HepG2 (cell line): ENCODE results near the gene NPNT. TPM values are rescaled to one million over a fixed set of nuclear protein-coding genes. Genes with fewer than 3 reads are reported as not detected.

Experiments
- ATAC-seq: fragments of 200-7000 bp; cut with Tn5 transposase; 3 replicates; pipeline ENCODE4 v1.9.1; 2020; ENCODE audit warnings: mild to moderate bottlenecking, moderate library complexity
- BruUV-seq: library from RNA; stranded (reverse); fragments of 400-500 nt; replicated peaks from 2 replicates; lab custom pipeline; 2021; lab: Mats Ljungman, UMichigan
- CTCF ChIA-PET: fragments of 300-600 bp; formaldehyde crosslinking; extraction: SDS; loops from one replicate; lab custom pipeline; 2021; ENCODE audit warnings: low total read pairs, inconsistent platforms, low intra/inter-chr PET ratio; lab: Yijun Ruan, JAX
- POLR2A ChIA-PET: fragments of 350-600 bp; sonication (Branson Sonifier 250); formaldehyde crosslinking; loops from one replicate; lab custom pipeline; 2020; ENCODE audit warnings: antibody characterized with exemption, inconsistent platforms; lab: Yijun Ruan, JAX
- DNase-seq: peaks from one replicate; pipeline ENCODE4 v3.0.0-alpha.2; 2015; ENCODE audit warnings: low spot score
- FAIRE-seq: peaks from 3 replicates; lab custom pipeline; 2011; peaks lifted over from hg19 to GRCh38; lab: Jason Lieb, UNC
- H2AFZ ChIP-seq: one replicate; pipeline ENCODE4 v1.6.1; 2011; ENCODE audit warnings: low read length, inconsistent platforms
- H3K27ac ChIP-seq: fragments of 300-600 bp; 3 replicates; pipeline ENCODE4 v1.8.0; 2011; ENCODE audit warnings: mixed run types, mild to moderate bottlenecking, mixed read lengths, low read length, inconsistent platforms; ENCODE audit not compliant: insufficient read depth; ENCODE audit errors: extremely low read length
- H3K27me3 ChIP-seq, 2 experiments: fragments of 200-600 bp in 1 of 2; 2 replicates in 1 of 2; 3 replicates in 1 of 2; pipeline versions ENCODE4 v1.6.0 to v1.8.0; 2011; ENCODE audit warnings: low read length in 2 of 2, mild to moderate bottlenecking in 2 of 2, moderate library complexity in 2 of 2, inconsistent platforms in 1 of 2; ENCODE audit not compliant: insufficient read depth in 2 of 2, control insufficient read depth in 1 of 2
- H3K36me3 ChIP-seq, 2 experiments: fragments of 200-600 bp in 1 of 2; replicated peaks in 1 of 2; 2 replicates in 1 of 2; 3 replicates in 1 of 2; pipeline versions ENCODE4 v1.5.1 to v1.8.0; 2011; ENCODE audit warnings: low read length in 2 of 2, inconsistent platforms in 1 of 2; ENCODE audit not compliant: insufficient read depth in 2 of 2, control insufficient read depth in 1 of 2
- H3K4me1 ChIP-seq: 2 replicates; pipeline ENCODE4 v1.5.1; 2012; ENCODE audit warnings: low read length, inconsistent platforms; ENCODE audit not compliant: insufficient read depth
- H3K4me2 ChIP-seq: 2 replicates; pipeline ENCODE4 v1.6.0; 2011; ENCODE audit warnings: low read depth, low read length, inconsistent platforms
- H3K4me3 ChIP-seq, 3 experiments: fragments of 200-600 bp in 1 of 3; sonication (generic), shearing (Covaris generic) in 1 of 3; replicated peaks in 1 of 3; 2 replicates each; pipeline ENCODE4 v1.5.1; 2011 to 2016; ENCODE audit warnings: low read length in 3 of 3, inconsistent platforms in 2 of 3, low read depth in 2 of 3, mild to moderate bottlenecking in 2 of 3, control low read depth in 1 of 3, mixed read lengths in 1 of 3; ENCODE audit not compliant: insufficient read depth in 1 of 3
- H3K79me2 ChIP-seq: one replicate; pipeline ENCODE4 v1.6.1; 2011; ENCODE audit warnings: low read length, inconsistent platforms; ENCODE audit not compliant: insufficient read depth
- H3K9ac ChIP-seq: 2 replicates; pipeline ENCODE4 v1.6.0; 2011; ENCODE audit warnings: mild to moderate bottlenecking, low read depth, low read length, inconsistent platforms; ENCODE audit not compliant: insufficient read depth
- H3K9me3 ChIP-seq: 2 replicates; pipeline ENCODE4 v1.5.1; 2012; ENCODE audit warnings: mild to moderate bottlenecking, low read length
- H4K20me1 ChIP-seq: 2 replicates; pipeline ENCODE4 v1.6.0; 2011; ENCODE audit warnings: inconsistent platforms, mild to moderate bottlenecking, low read length, moderate library complexity; ENCODE audit not compliant: insufficient read depth
- MTF1 ChIP-seq: sonication (generic); formaldehyde crosslinking; IDR thresholded peaks from 2 replicates; pipeline ENCODE4 v1.5.0; 2020; ENCODE audit warnings: missing genetic modification reagents
- NR2F1 ChIP-seq, 2 experiments: fragments of 450-650 bp in 1 of 2; formaldehyde crosslinking in 1 of 2; IDR thresholded peaks; 2 replicates each; pipeline versions ENCODE4 v1.5.0 to v1.6.1; 2016 to 2020; ENCODE audit warnings: mild to moderate bottlenecking in 1 of 2, missing compliant biosample characterization in 1 of 2, missing genetic modification reagents in 1 of 2, moderate library complexity in 1 of 2
- ZNF234 ChIP-seq: sonication (generic); formaldehyde crosslinking; conservative IDR thresholded peaks from 2 replicates; pipeline ENCODE4 v1.5.1; 2020; ENCODE audit warnings: mild to moderate bottlenecking, missing genetic modification reagents
- ZNF333 ChIP-seq: sonication (generic); formaldehyde crosslinking; IDR thresholded peaks from 2 replicates; pipeline ENCODE4 v1.4.0; 2020; ENCODE audit warnings: mild to moderate bottlenecking, missing genetic modification reagents, borderline replicate concordance
- ZNF33A ChIP-seq: sonication (generic); formaldehyde crosslinking; IDR thresholded peaks from 2 replicates; pipeline ENCODE4 v1.5.1; 2020; ENCODE audit warnings: missing genetic modification reagents, mild to moderate bottlenecking, moderate library complexity, borderline replicate concordance
- ZNF564 ChIP-seq: sonication (generic); formaldehyde crosslinking; IDR thresholded peaks from 2 replicates; pipeline ENCODE4 v1.8.1; 2023; ENCODE audit warnings: mild to moderate bottlenecking, missing genetic modification reagents
- ZNF761 ChIP-seq: sonication (generic); formaldehyde crosslinking; conservative IDR thresholded peaks from 2 replicates; pipeline ENCODE4 v1.4.0; 2020; ENCODE audit warnings: mild to moderate bottlenecking, missing genetic modification reagents
- ZNF772 ChIP-seq: sonication (generic); formaldehyde crosslinking; IDR thresholded peaks from 2 replicates; pipeline ENCODE4 v1.5.0; 2020; ENCODE audit warnings: mild to moderate bottlenecking, missing genetic modification reagents
- WGBS: methylation state at CpG from one replicate; pipeline ENCODE4 v1.1.6; 2017; ENCODE audit warnings: low lambda C conversion rate; 5-methylcytosine and 5-hydroxymethylcytosine counted together
- in situ Hi-C: cut with HindIII; loops from 2 replicates; pipeline ENCODE4 v1.10.0; 2017; ENCODE audit warnings: low pct_unique_long_range_greater_than_20kb; ENCODE audit not compliant: extremely low pct_ligation_motif_present
- intact Hi-C: fragments of 100-400 bp; cut with micrococcal nuclease; formaldehyde crosslinking; loops from one replicate; pipeline ENCODE4 v1.10.0; 2022; ENCODE audit not compliant: unreplicated experiment
- polyA plus RNA-seq, 8 experiments: library from polyadenylated mRNA; depleted of rRNA in 3 of 8; stranded (reverse) in 7 of 8; unstranded in 1 of 8; fragments of >200 nt; fragmentation: Illumina TruSeq in 4 of 8; extraction: Trizol in 4 of 8; gene quantifications; 2 replicates each; pipeline versions ENCODE4 v1.2.1 to v1.2.3, GENCODE V29; 2011 to 2016; ENCODE audit warnings: low read depth in 4 of 8, missing spikeins in 1 of 8, mixed read lengths in 1 of 8; ENCODE audit not compliant: insufficient read depth in 1 of 8
- total RNA-seq, 5 experiments: library from RNA; depleted of rRNA; stranded (reverse); fragments of >200 nt; fragmentation: Illumina TruSeq; extraction: Trizol; gene quantifications; 2 replicates each; pipeline ENCODE4 v1.2.3, GENCODE V29; 2016; ENCODE audit warnings: low read depth in 1 of 5
- TF ChIP-seq, protein P1 (sequence below): sonication (generic); formaldehyde crosslinking; IDR thresholded peaks from 2 replicates; pipeline ENCODE4 v1.5.0; 2020; ENCODE audit warnings: missing genetic modification reagents
- TF ChIP-seq, protein P2 (sequence below): sonication (generic); formaldehyde crosslinking; IDR thresholded peaks from 2 replicates; pipeline ENCODE4 v1.9.0; 2021; ENCODE audit warnings: missing genetic modification reagents, mild to moderate bottlenecking, borderline replicate concordance
- TF ChIP-seq, protein P3 (sequence below), 2 experiments: sonication (generic) in 1 of 2; formaldehyde crosslinking in 1 of 2; IDR thresholded peaks; 2 replicates each; pipeline versions ENCODE4 v1.5.1 to v1.6.1; 2011 to 2020; ENCODE audit warnings: borderline replicate concordance in 1 of 2, low read depth in 1 of 2, low read length in 1 of 2, mild to moderate bottlenecking in 1 of 2, missing genetic modification reagents in 1 of 2, moderate library complexity in 1 of 2

The NPNT gene
- total and polyA plus RNA-seq, 2 of the 13 experiments (the other 11 are each of a cell fraction or from before 2014, with no cell fraction given): 1.1 to 19.1 TPM

DNA sequence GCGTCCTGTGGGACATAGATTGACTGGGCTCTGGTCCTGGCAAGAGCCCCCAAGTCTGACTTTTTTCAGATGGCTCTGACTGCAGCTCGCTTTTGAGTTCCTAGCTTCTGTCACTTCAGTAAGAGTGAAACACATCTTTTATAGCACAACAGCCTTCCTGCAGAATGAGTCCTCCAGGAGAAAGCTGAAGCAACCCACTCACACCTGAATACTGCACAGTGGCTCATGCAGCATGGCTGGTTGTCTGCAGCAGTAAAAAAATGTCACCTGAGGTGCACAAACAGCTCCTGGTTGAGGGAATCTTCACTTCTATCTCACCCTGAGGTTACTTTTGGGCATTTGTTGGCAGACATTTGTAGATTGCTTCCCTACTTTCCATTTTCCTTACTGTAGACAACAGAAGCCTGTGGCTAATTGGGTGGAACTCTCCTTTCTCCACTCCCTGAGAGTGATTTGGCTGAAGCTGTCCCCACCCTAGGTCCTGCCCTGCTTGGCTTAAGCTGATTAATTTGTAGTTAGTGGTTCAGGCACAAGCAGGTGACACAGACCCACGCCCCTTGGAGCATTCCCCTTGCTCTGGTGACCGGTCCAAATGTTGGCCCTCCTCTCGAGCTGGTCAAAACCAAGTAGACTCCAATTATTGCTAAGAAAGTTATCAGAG is 99.7 kb downstream of the NPNT start:
- FAIRE-seq: no peak
- POLR2A ChIA-PET: no interaction called here

DNA sequence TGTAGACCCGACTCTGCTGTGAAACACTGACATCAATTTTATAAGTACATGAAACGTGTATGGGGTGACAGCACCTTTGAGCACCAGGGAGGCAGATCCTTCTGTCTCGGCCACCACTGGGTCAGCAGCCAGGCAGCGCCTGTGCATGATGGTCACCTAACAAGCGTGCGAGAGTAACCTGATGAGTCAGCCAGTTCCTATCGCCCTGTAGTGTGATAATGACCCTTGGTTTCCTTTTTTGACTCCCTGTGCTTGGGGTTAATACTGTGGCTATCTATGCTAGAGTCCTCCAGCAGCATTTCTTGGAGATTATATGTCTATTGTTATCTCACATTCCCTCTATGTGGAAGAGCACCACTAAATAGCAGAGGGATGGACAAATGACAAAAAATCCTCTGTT is 101.6 kb downstream of the NPNT start:
- ChIA-PET POLR2A (no interaction called here), CTCF (no interaction called here)
- intact Hi-C loops (no loop called here), in situ Hi-C loops (no loop called here)
- no peaks in the 10 kb centered on the region for H3K36me3 ChIP-seq
- ATAC-seq: no peak
- no peak overlapping the region for H3K4me3 ChIP-seq
- no peak for DNase-seq
- no peak overlapping the region for H2AFZ ChIP-seq
- no peak overlapping the region for H3K27ac ChIP-seq
- no peaks in the 10 kb centered on the region for H3K27me3 ChIP-seq
- no TSS peak for BruUV-seq
- no peaks in the 10 kb centered on the region for H4K20me1 ChIP-seq
- H3K9me3 ChIP-seq: no peaks in the 10 kb centered on the region
- H3K9ac ChIP-seq: no peak overlapping the region
- 98% methylated on average over 7 of the region's 7 CpGs for WGBS
- no peak for FAIRE-seq
- H3K4me1 ChIP-seq: peaks cover 40% of the 10 kb centered on the region
- no peaks in the 10 kb centered on the region for H3K79me2 ChIP-seq
- H3K4me2 ChIP-seq: no peak overlapping the region
- TF ChIP-seq ZNF234 (CRISPR knock-in tag): no peak
- no peak for TF ChIP-seq MTF1 (CRISPR knock-in tag)
- TF ChIP-seq ZNF564: no peak
- TF ChIP-seq, protein P1, sequence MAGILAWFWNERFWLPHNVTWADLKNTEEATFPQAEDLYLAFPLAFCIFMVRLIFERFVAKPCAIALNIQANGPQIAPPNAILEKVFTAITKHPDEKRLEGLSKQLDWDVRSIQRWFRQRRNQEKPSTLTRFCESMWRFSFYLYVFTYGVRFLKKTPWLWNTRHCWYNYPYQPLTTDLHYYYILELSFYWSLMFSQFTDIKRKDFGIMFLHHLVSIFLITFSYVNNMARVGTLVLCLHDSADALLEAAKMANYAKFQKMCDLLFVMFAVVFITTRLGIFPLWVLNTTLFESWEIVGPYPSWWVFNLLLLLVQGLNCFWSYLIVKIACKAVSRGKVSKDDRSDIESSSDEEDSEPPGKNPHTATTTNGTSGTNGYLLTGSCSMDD: no peak
- no peak for TF ChIP-seq ZNF772 (CRISPR knock-in tag)
- TF ChIP-seq ZNF761 (CRISPR knock-in tag): no peak
- no peak for TF ChIP-seq ZNF33A (CRISPR knock-in tag)
- TF ChIP-seq, protein P2, sequence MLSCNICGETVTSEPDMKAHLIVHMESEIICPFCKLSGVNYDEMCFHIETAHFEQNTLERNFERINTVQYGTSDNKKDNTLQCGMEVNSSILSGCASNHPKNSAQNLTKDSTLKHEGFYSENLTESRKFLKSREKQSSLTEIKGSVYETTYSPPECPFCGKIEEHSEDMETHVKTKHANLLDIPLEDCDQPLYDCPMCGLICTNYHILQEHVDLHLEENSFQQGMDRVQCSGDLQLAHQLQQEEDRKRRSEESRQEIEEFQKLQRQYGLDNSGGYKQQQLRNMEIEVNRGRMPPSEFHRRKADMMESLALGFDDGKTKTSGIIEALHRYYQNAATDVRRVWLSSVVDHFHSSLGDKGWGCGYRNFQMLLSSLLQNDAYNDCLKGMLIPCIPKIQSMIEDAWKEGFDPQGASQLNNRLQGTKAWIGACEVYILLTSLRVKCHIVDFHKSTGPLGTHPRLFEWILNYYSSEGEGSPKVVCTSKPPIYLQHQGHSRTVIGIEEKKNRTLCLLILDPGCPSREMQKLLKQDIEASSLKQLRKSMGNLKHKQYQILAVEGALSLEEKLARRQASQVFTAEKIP (CRISPR knock-in tag): no peak
- no peak for TF ChIP-seq NR2F1 (CRISPR knock-in tag; IDR thresholded peaks at IDR 0.05)
- TF ChIP-seq, protein P3, sequence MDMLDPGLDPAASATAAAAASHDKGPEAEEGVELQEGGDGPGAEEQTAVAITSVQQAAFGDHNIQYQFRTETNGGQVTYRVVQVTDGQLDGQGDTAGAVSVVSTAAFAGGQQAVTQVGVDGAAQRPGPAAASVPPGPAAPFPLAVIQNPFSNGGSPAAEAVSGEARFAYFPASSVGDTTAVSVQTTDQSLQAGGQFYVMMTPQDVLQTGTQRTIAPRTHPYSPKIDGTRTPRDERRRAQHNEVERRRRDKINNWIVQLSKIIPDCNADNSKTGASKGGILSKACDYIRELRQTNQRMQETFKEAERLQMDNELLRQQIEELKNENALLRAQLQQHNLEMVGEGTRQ (IDR thresholded peaks at IDR 0.05; ENCODE audit: low read depth, low read length): no peak
- TF ChIP-seq, protein P3 (CRISPR knock-in tag; IDR thresholded peaks at IDR 0.05; ENCODE audit: borderline replicate concordance): no peak

More for the DNA sequence above, 99.7 kb downstream of the NPNT start:
- no peaks in the 10 kb centered on the region for H4K20me1 ChIP-seq
- CTCF ChIA-PET: no interaction called here
- WGBS: 93% methylated on average over 5 of the region's 5 CpGs
- no peak for TF ChIP-seq ZNF333
- TF ChIP-seq, all 625 proteins: peak for 0
- ATAC-seq (no peak), DNase-seq (no peak)
- Histone ChIP-seq H3K36me3 (no peaks in the 10 kb centered on the region), H3K4me2 (no peak overlapping the region), H3K79me2 (no peaks in the 10 kb centered on the region), H3K9ac (no peak overlapping the region), H3K4me3 (no peak overlapping the region), H3K9me3 (no peaks in the 10 kb centered on the region), H2AFZ (no peak overlapping the region), H3K4me1 (peaks cover 35% of the 10 kb centered on the region), H3K27ac (no peak overlapping the region), H3K27me3 (no peaks in the 10 kb centered on the region)
- BruUV-seq: no TSS peak
- in situ Hi-C loops (no loop called here), intact Hi-C loops (no loop called here)
